SK-N-SH (cell line): ENCODE results near the gene PARD6A. TPM values are rescaled to one million over a fixed set of nuclear protein-coding genes. Genes with fewer than 3 reads are reported as not detected.

Experiments used
- CTCF ChIA-PET: fragments of 300-600, 350-600 bp; formaldehyde crosslinking; extraction: SDS; loops from one replicate; lab custom pipeline; 2021; lab: Yijun Ruan, JAX
- POLR2A ChIA-PET: fragments of 350-600 bp; sonication (Branson Sonifier 250); formaldehyde crosslinking; extraction: SDS; loops from one replicate; lab custom pipeline; 2020; ENCODE audit warnings: antibody characterized with exemption, inconsistent platforms; lab: Yijun Ruan, JAX
- DNase-seq: peaks from one replicate; pipeline ENCODE4 v3.0.0; 2012
- H2AFZ ChIP-seq: fragments of 200-600 bp; sonication (generic); 2 replicates; pipeline ENCODE4 v1.8.1; 2016; ENCODE audit warnings: antibody characterized with exemption, mild to moderate bottlenecking, low read depth
- H3F3A ChIP-seq: fragments of 200-600 bp; sonication (generic); replicated peaks from 2 replicates; pipeline ENCODE3; 2016; ENCODE audit warnings: antibody characterized with exemption, mild to moderate bottlenecking; ENCODE audit not compliant: insufficient read depth
- H3K27ac ChIP-seq, 2 experiments: fragments of 200-500 bp in 1 of 2; fragments of 200-600 bp in 1 of 2; sonication (Bioruptor generic) in 1 of 2; sonication (generic), shearing (Covaris generic) in 1 of 2; 2 replicates each; pipeline versions ENCODE4 v1.5.1 to v1.6.1; 2014 to 2016; ENCODE audit warnings: low read depth in 2 of 2, inconsistent platforms in 1 of 2, low read length in 1 of 2, mild to moderate bottlenecking in 1 of 2, mixed read lengths in 1 of 2
- H3K27me3 ChIP-seq: fragments of 200-600 bp; sonication (generic), shearing (Covaris generic); 2 replicates; pipeline ENCODE4 v1.6.1; 2016; ENCODE audit warnings: mixed run types; ENCODE audit not compliant: insufficient read depth
- H3K36me3 ChIP-seq, 2 experiments: fragments of 200-500 bp in 1 of 2; fragments of 200-600 bp in 1 of 2; sonication (Bioruptor generic) in 1 of 2; sonication (generic) in 1 of 2; replicated peaks in 1 of 2; 2 replicates each; pipeline versions ENCODE3 to v1.5.1; 2014 to 2016; ENCODE audit warnings: low read length in 1 of 2, mild to moderate bottlenecking in 1 of 2; ENCODE audit not compliant: insufficient read depth in 2 of 2, control insufficient read depth in 1 of 2
- H3K4me1 ChIP-seq, 2 experiments: fragments of 200-500 bp in 1 of 2; fragments of 200-600 bp in 1 of 2; sonication (Bioruptor generic) in 1 of 2; sonication (generic), shearing (Covaris generic) in 1 of 2; 2 replicates each; pipeline versions ENCODE4 v1.5.1 to v1.6.1; 2014 to 2016; ENCODE audit warnings: low read depth in 1 of 2, low read length in 1 of 2, mixed run types in 1 of 2; ENCODE audit not compliant: insufficient read depth in 2 of 2, control insufficient read depth in 1 of 2
- H3K4me2 ChIP-seq: fragments of 200-600 bp; sonication (generic), shearing (Covaris generic); 2 replicates; pipeline ENCODE4 v1.6.1; 2017; ENCODE audit warnings: mixed run types
- H3K4me3 ChIP-seq, 2 experiments: fragments of 200-500 bp in 1 of 2; fragments of 200-600 bp in 1 of 2; sonication (Bioruptor generic) in 1 of 2; sonication (generic), shearing (Covaris generic) in 1 of 2; 2 replicates each; pipeline versions ENCODE4 v1.5.1 to v1.8.1; 2014 to 2016; ENCODE audit warnings: low read depth in 2 of 2, inconsistent platforms in 1 of 2, low read length in 1 of 2, mild to moderate bottlenecking in 1 of 2, mixed read lengths in 1 of 2, moderate library complexity in 1 of 2
- H3K79me2 ChIP-seq: fragments of 200-600 bp; sonication (generic); 2 replicates; pipeline ENCODE4 v1.8.1; 2017; ENCODE audit warnings: mild to moderate bottlenecking; ENCODE audit not compliant: insufficient read depth
- H3K9ac ChIP-seq: fragments of 200-600 bp; sonication (generic); 2 replicates; pipeline ENCODE4 v1.6.1; 2017; ENCODE audit warnings: mixed run types
- H3K9me2 ChIP-seq: fragments of 200-600 bp; sonication (generic); 2 replicates; pipeline ENCODE4 v1.6.1; 2017; ENCODE audit warnings: mixed run types
- H3K9me3 ChIP-seq: fragments of 200-600 bp; sonication (generic); 2 replicates; pipeline ENCODE4 v1.6.1; 2017; ENCODE audit warnings: mixed run types, mild to moderate bottlenecking, moderate library complexity
- H4K20me1 ChIP-seq: fragments of 200-600 bp; sonication (generic); 2 replicates; pipeline ENCODE4 v1.6.1; 2017; ENCODE audit warnings: mild to moderate bottlenecking, mixed run types; ENCODE audit not compliant: insufficient read depth
- CHD2 ChIP-seq: fragments of 150-350 bp; IDR thresholded peaks from 2 replicates; pipeline ENCODE4 v1.6.1; 2018; ENCODE audit warnings: low read length; ENCODE audit not compliant: partially characterized antibody
- CTCF ChIP-seq: fragments of 200-600 bp; sonication (generic); IDR thresholded peaks from 2 replicates; pipeline ENCODE4 v1.6.1; 2017; ENCODE audit warnings: antibody characterized with exemption, mild to moderate bottlenecking, moderate library complexity
- ELF1 ChIP-seq: IDR thresholded peaks from 2 replicates; pipeline ENCODE4 v1.4.0; 2012
- FOSL2 ChIP-seq: IDR thresholded peaks from 2 replicates; pipeline ENCODE4 v1.4.0; 2012; ENCODE audit warnings: low read depth, mild to moderate bottlenecking, moderate library complexity, borderline replicate concordance
- GATA2 ChIP-seq: sonication (generic); formaldehyde crosslinking; IDR thresholded peaks from 2 replicates; pipeline ENCODE4 v1.5.0; 2020; ENCODE audit warnings: mild to moderate bottlenecking, missing genetic modification reagents
- JUND ChIP-seq: IDR thresholded peaks from 2 replicates; pipeline ENCODE4 v1.4.0; 2012
- MAX ChIP-seq: IDR thresholded peaks from 2 replicates; pipeline ENCODE4 v1.4.0; 2012; ENCODE audit warnings: low read depth
- MXI1 ChIP-seq: IDR thresholded peaks from 2 replicates; pipeline ENCODE4 v1.6.1; 2012; ENCODE audit warnings: mild to moderate bottlenecking, low read depth, low read length, improper control_type of control experiment
- NFIC ChIP-seq: IDR thresholded peaks from 2 replicates; pipeline ENCODE4 v1.4.0; 2012; ENCODE audit warnings: borderline replicate concordance
- RAD21 ChIP-seq: IDR thresholded peaks from 2 replicates; pipeline ENCODE4 v1.6.1; 2012; ENCODE audit warnings: mild to moderate bottlenecking, low read length
- REST ChIP-seq: IDR thresholded peaks from 2 replicates; pipeline ENCODE4 v1.6.1; 2012; ENCODE audit warnings: mild to moderate bottlenecking, low read depth, low read length, moderate library complexity
- RFX5 ChIP-seq: IDR thresholded peaks from 2 replicates; pipeline ENCODE4 v1.6.1; 2012; ENCODE audit warnings: mild to moderate bottlenecking, improper control_type of control experiment, low read length
- SIN3A ChIP-seq: IDR thresholded peaks from 2 replicates; pipeline ENCODE4 v1.6.1; 2012; ENCODE audit warnings: low read depth, mild to moderate bottlenecking, low read length, moderate library complexity, borderline replicate concordance
- TCF12 ChIP-seq: IDR thresholded peaks from 2 replicates; pipeline ENCODE4 v1.4.0; 2012
- TEAD4 ChIP-seq: IDR thresholded peaks from 2 replicates; pipeline ENCODE4 v1.4.0; 2012; ENCODE audit warnings: mild to moderate bottlenecking, borderline replicate concordance; ENCODE audit not compliant: insufficient read depth
- YY1 ChIP-seq: IDR thresholded peaks from 2 replicates; pipeline ENCODE4 v1.4.0; 2012; ENCODE audit warnings: low read depth, mild to moderate bottlenecking
- WGBS: methylation state at CpG from one replicate; pipeline ENCODE4 v1.1.6; 2017; ENCODE audit warnings: low lambda C conversion rate; 5-methylcytosine and 5-hydroxymethylcytosine counted together
- polyA plus RNA-seq, 3 experiments: library from polyadenylated mRNA; depleted of rRNA; stranded (reverse); fragments of >200 nt; gene quantifications; 2 replicates each; pipeline ENCODE4 v1.2.3, GENCODE V29; 2012

The PARD6A gene
- polyA plus RNA-seq, 1 of the 3 experiments (the other 2 are of a cell fraction), result 9.0 TPM

- CTCF ChIA-PET, result interaction anchor here (0.6 to 2.5 kb wide), 2 partner anchors 106 to 204 kb away, joined by 3 to 9 read pairs; no protein-coding TSS in a partner anchor
- peaks cover 0 to 10% of the 10 kb centered on the region in 2 experiments; a peak in 1 of 4 replicates for H3K4me1 ChIP-seq
- WGBS, result 98% methylated on average over 6 of the region's 6 CpGs
- DNase-seq, result no peak
- TF ChIP-seq FOSL2, result no peak
- no peak for TF ChIP-seq JUND
- TF ChIP-seq REST, result no peak
- no peak for TF ChIP-seq TCF12
- TF ChIP-seq SIN3A, result no peak
- no peak for TF ChIP-seq ELF1
- no peak for TF ChIP-seq TEAD4
- no peak for TF ChIP-seq RAD21
- no peak for TF ChIP-seq YY1
- no peak for TF ChIP-seq RFX5
- no peak for TF ChIP-seq MXI1
- TF ChIP-seq CHD2, result no peak
- TF ChIP-seq MAX, result no peak
- TF ChIP-seq NFIC, result no peak
- no peak for TF ChIP-seq CTCF
- TF ChIP-seq GATA2 (CRISPR knock-in tag), result no peak
- H3K36me3 ChIP-seq, result peaks cover 0 to 2% of the 10 kb centered on the region in 2 experiments
- no peak overlapping the region for H3K4me2 ChIP-seq
- peaks cover 90% of the 10 kb centered on the region for H3K79me2 ChIP-seq
- H3F3A ChIP-seq, result peaks cover 4% of the 10 kb centered on the region
- H3K27ac ChIP-seq, result no peak overlapping the region
- peaks cover 18% of the 10 kb centered on the region for H4K20me1 ChIP-seq
- no peak overlapping the region for H3K4me3 ChIP-seq
- no peaks in the 10 kb centered on the region for H3K9me2 ChIP-seq
- no peaks in the 10 kb centered on the region for H3K27me3 ChIP-seq
- no peaks in the 10 kb centered on the region for H3K9me3 ChIP-seq
- no peak overlapping the region for H2AFZ ChIP-seq
- POLR2A ChIA-PET, result no interaction called here
- H3K9ac ChIP-seq, result no peak overlapping the region
These were observed 49.8 kb downstream of the PARD6A start for GRCh38 chr16:67710607-67711006.

Other genes starting within 250 kb of the PARD6A start
- gene ZDHHC1, start 244.5 kb upstream of the PARD6A start, polyA plus RNA-seq (2012; rRNA removed), result 14.2 and 15.8 TPM in 2 replicates
- gene HSD11B2, start 229.8 kb upstream of the PARD6A start, polyA plus RNA-seq (2012; rRNA removed), result 0.19 and 0.23 TPM in 2 replicates
- 111 and 135 TPM in 2 replicates for gene ATP6V0D1, start 179.8 kb upstream of the PARD6A start, polyA plus RNA-seq (2012; rRNA removed)
- gene AGRP, start 177.4 kb upstream of the PARD6A start, polyA plus RNA-seq (2012; rRNA removed), result not detected in 2 replicates
- gene RIPOR1, start 132.1 kb upstream of the PARD6A start, polyA plus RNA-seq (2012; rRNA removed), result 12.1 and 24.7 TPM in 2 replicates
- 18.8 and 19.6 TPM in 2 replicates for gene CTCF, start 98.4 kb upstream of the PARD6A start, polyA plus RNA-seq (2012; rRNA removed)
- 4.4 and 4.9 TPM in 2 replicates for gene CARMIL2, start 15.8 kb upstream of the PARD6A start, polyA plus RNA-seq (2012; rRNA removed)
- 31.3 and 37.8 TPM in 2 replicates for gene ACD, start 700 bp upstream of the PARD6A start, polyA plus RNA-seq (2012; rRNA removed)
- gene ENKD1, start 5.8 kb downstream of the PARD6A start, polyA plus RNA-seq (2012; rRNA removed), result 19.5 and 21.0 TPM in 2 replicates
- 4.3 and 5.1 TPM in 2 replicates for gene C16orf86, start 5.9 kb downstream of the PARD6A start, polyA plus RNA-seq (2012; rRNA removed)
- 19.0 and 19.3 TPM in 2 replicates for gene GFOD2, start 58.4 kb downstream of the PARD6A start, polyA plus RNA-seq (2012; rRNA removed)
- gene RANBP10, start 145.6 kb downstream of the PARD6A start, polyA plus RNA-seq (2012; rRNA removed), result 11.9 and 12.1 TPM in 2 replicates
- 4.4 and 6.8 TPM in 2 replicates for gene TSNAXIP1, start 145.9 kb downstream of the PARD6A start, polyA plus RNA-seq (2012; rRNA removed)
- 32.3 and 34.8 TPM in 2 replicates for gene THAP11, start 181.4 kb downstream of the PARD6A start, polyA plus RNA-seq (2012; rRNA removed)
- 287 and 449 TPM in 2 replicates for gene NUTF2, start 186.0 kb downstream of the PARD6A start, polyA plus RNA-seq (2012; rRNA removed)
- gene CENPT, start 186.7 kb downstream of the PARD6A start, polyA plus RNA-seq (2012; rRNA removed), result 48.6 and 57.6 TPM in 2 replicates
- gene EDC4, start 212.1 kb downstream of the PARD6A start, polyA plus RNA-seq (2012; rRNA removed), result 38.0 and 45.1 TPM in 2 replicates
- 0.41 and 0.45 TPM in 2 replicates for gene NRN1L, start 223.9 kb downstream of the PARD6A start, polyA plus RNA-seq (2012; rRNA removed)
- gene PSKH1, start 232.3 kb downstream of the PARD6A start, polyA plus RNA-seq (2012; rRNA removed), result 30.1 and 31.4 TPM in 2 replicates